Uterus (tissue), 2 donors: Measurements from ENCODE around the gene NSMF.

ENCODE experiments used
- CTCF ChIP-seq, 4 experiments: fragments of 200-600 bp in 2 of 4; fragments of 450-650 bp in 2 of 4; sonication (generic) in 2 of 4; IDR thresholded peaks; one replicate each; pipeline ENCODE4 v1.5.1; 2016 to 2019; ENCODE audit warnings: antibody characterized with exemption in 4 of 4, mild to moderate bottlenecking in 2 of 4, moderate library complexity in 1 of 4
- POLR2A ChIP-seq, 2 donors: fragments of 450-650 bp; IDR thresholded peaks; one replicate each; pipeline ENCODE4 v1.6.1; 2016; ENCODE audit warnings: antibody characterized with exemption in 2 of 2, mild to moderate bottlenecking in 1 of 2, moderate library complexity in 1 of 2

DNA sequence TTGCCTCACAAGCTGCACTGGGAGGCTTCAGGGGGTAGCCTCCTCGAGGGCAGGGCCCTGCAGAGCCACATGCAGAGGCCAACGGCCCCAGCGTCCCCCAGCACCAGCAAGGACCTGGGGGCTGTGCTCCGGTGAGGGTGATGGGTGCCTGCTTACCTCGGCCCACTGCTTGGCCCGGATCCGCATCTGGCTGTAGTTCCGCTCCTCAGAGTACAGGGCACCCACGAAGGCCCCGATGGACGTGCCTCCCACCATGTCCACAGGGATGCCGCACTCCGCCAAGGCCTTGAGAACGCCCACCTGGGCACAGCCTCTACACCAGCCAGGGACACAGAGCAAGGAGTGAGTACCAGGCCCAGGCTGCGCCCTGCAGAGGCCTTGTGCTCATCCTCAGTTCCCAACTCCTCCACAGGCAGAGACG, 8.0 kb upstream of the NSMF start:
- no peak for TF ChIP-seq CTCF (IDR thresholded peaks at IDR 0.05)
- no peak for TF ChIP-seq POLR2A (IDR thresholded peaks at IDR 0.05)
